Neural cell (in vitro differentiated cells): ENCODE data around the gene BSN. TPM values are rescaled to one million over a fixed set of nuclear protein-coding genes. Genes with fewer than 3 reads are reported as not detected.

Experiments used
- H2AFZ ChIP-seq: fragments of 200-600, 300-800 bp; sonication (generic), shearing (Covaris generic); 2 replicates; pipeline ENCODE4 v1.6.0; 2014; ENCODE audit warnings: low read depth, mild to moderate bottlenecking, antibody characterized with exemption, low read length, moderate library complexity
- H3F3A ChIP-seq: fragments of 200-600 bp; shearing (Covaris generic); 2 replicates; pipeline ENCODE4 v1.6.1; 2016; ENCODE audit warnings: mild to moderate bottlenecking, moderate library complexity, mixed read lengths, antibody characterized with exemption, low read length; ENCODE audit not compliant: insufficient read depth, poor library complexity, severe bottlenecking
- H3K27ac ChIP-seq: fragments of 200-600, 300-800 bp; sonication (generic), shearing (Covaris generic); 2 replicates; pipeline ENCODE4 v1.5.1; 2014; ENCODE audit warnings: mild to moderate bottlenecking, low read length, moderate library complexity
- H3K27me3 ChIP-seq: fragments of 300-800, 200-600 bp; sonication (generic), shearing (Covaris generic); 2 replicates; pipeline ENCODE4 v1.6.0; 2014; ENCODE audit warnings: mild to moderate bottlenecking, low read depth, low read length, moderate library complexity; ENCODE audit not compliant: insufficient read depth
- H3K36me3 ChIP-seq: fragments of 300-800, 200-600 bp; sonication (generic), shearing (Covaris generic); 2 replicates; pipeline ENCODE4 v1.5.1; 2014; ENCODE audit warnings: mild to moderate bottlenecking, antibody characterized with exemption, low read length, moderate library complexity; ENCODE audit not compliant: insufficient read depth
- H3K4me2 ChIP-seq: fragments of 300-800, 200-600 bp; sonication (generic), shearing (Covaris generic); 2 replicates; pipeline ENCODE4 v1.6.0; 2014; ENCODE audit warnings: mild to moderate bottlenecking, low read length
- H3K4me3 ChIP-seq: fragments of 300-800, 200-600 bp; sonication (generic), shearing (Covaris generic); 2 replicates; pipeline ENCODE4 v1.5.1; 2014; ENCODE audit warnings: mild to moderate bottlenecking, low read length, moderate library complexity
- H3K79me2 ChIP-seq: fragments of 200-600 bp; shearing (Covaris generic); replicated peaks from 2 replicates; pipeline ENCODE4 v1.6.0; 2014; ENCODE audit warnings: mild to moderate bottlenecking, low read length, moderate library complexity; ENCODE audit not compliant: insufficient read depth
- H3K9ac ChIP-seq: fragments of 300-800, 200-600 bp; sonication (generic), shearing (Covaris generic); 2 replicates; pipeline ENCODE4 v1.6.1; 2016; ENCODE audit warnings: mild to moderate bottlenecking, low read length, mixed read lengths
- H3K9me2 ChIP-seq: fragments of 200-600 bp; shearing (Covaris generic); 2 replicates; pipeline ENCODE4 v1.6.1; 2016; ENCODE audit warnings: mild to moderate bottlenecking, low read length, mixed read lengths; ENCODE audit not compliant: insufficient read depth
- H3K9me3 ChIP-seq: fragments of 200-600, 300-800 bp; sonication (generic), shearing (Covaris generic); 2 replicates; pipeline ENCODE4 v1.6.1; 2016; ENCODE audit warnings: mild to moderate bottlenecking, mixed run types, low read length, moderate library complexity, mixed read lengths
- H4K20me1 ChIP-seq: fragments of 200-600 bp; shearing (Covaris generic); 2 replicates; pipeline ENCODE4 v1.6.1; 2016; ENCODE audit warnings: mild to moderate bottlenecking, mixed run types; ENCODE audit not compliant: insufficient read depth
- CTCF ChIP-seq: fragments of 450-650 bp; IDR thresholded peaks from 2 replicates; pipeline ENCODE4 v1.5.1; 2014; ENCODE audit warnings: antibody characterized with exemption, mild to moderate bottlenecking, moderate library complexity; ENCODE audit not compliant: poor library complexity, severe bottlenecking
- EP300 ChIP-seq: fragments of 450-650 bp; conservative IDR thresholded peaks from 2 replicates; pipeline ENCODE4 v1.6.1; 2014; ENCODE audit warnings: antibody characterized with exemption, mild to moderate bottlenecking, moderate library complexity; ENCODE audit not compliant: poor library complexity, severe bottlenecking
- EZH2 ChIP-seq: fragments of 200-600, 300-800 bp; shearing (Covaris generic), sonication (generic); IDR thresholded peaks from 2 replicates; pipeline ENCODE4 v1.6.1; 2014; ENCODE audit warnings: antibody characterized with exemption, low read length, borderline replicate concordance, mild to moderate bottlenecking; ENCODE audit not compliant: insufficient read depth, poor library complexity, severe bottlenecking
- MXI1 ChIP-seq: fragments of 450-650 bp; conservative IDR thresholded peaks from 2 replicates; pipeline ENCODE4 v1.6.1; 2014; ENCODE audit warnings: antibody characterized with exemption, mild to moderate bottlenecking; ENCODE audit not compliant: poor library complexity, severe bottlenecking
- POLR2AphosphoS5 ChIP-seq: IDR thresholded peaks from 2 replicates; pipeline ENCODE4 v1.6.1; 2012
- RAD21 ChIP-seq: fragments of 450-650 bp; conservative IDR thresholded peaks from 2 replicates; pipeline ENCODE4 v1.6.1; 2014; ENCODE audit warnings: antibody characterized with exemption, mild to moderate bottlenecking, moderate library complexity
- REST ChIP-seq: IDR thresholded peaks from 2 replicates; pipeline ENCODE4 v1.6.1; 2012; ENCODE audit warnings: borderline replicate concordance
- SMC3 ChIP-seq: fragments of 450-650 bp; conservative IDR thresholded peaks from 2 replicates; pipeline ENCODE4 v1.6.1; 2014; ENCODE audit warnings: antibody characterized with exemption, mild to moderate bottlenecking, moderate library complexity; ENCODE audit not compliant: poor library complexity
- TAF1 ChIP-seq: IDR thresholded peaks from 2 replicates; pipeline ENCODE4 v1.6.1; 2012; ENCODE audit warnings: low read depth
- polyA plus RNA-seq: library from polyadenylated mRNA; depleted of rRNA; stranded (reverse); fragments of >200 nt; gene quantifications from 2 replicates; pipeline ENCODE4 v1.2.3, GENCODE V29; 2014

Gene BSN
- polyA plus RNA-seq, 1 donor from 2014 or later = 2.0 TPM

- no peaks in the 10 kb centered on the region for H3K9me3 ChIP-seq
- no peak overlapping the region for H3K4me3 ChIP-seq
- H4K20me1 ChIP-seq = no peaks in the 10 kb centered on the region
- no peaks in the 10 kb centered on the region for H3K36me3 ChIP-seq
- TF ChIP-seq SMC3 = no peak
- TF ChIP-seq EP300 = no peak
- TF ChIP-seq POLR2AphosphoS5 = no peak
- no peak for TF ChIP-seq EZH2
- no peak for TF ChIP-seq CTCF
- TF ChIP-seq REST = no peak
- no peak for TF ChIP-seq TAF1
- no peak for TF ChIP-seq MXI1
- no peak for TF ChIP-seq RAD21
- no peak overlapping the region for H3K9ac ChIP-seq
- no peak overlapping the region for H3K27ac ChIP-seq
- no peaks in the 10 kb centered on the region for H3K9me2 ChIP-seq
- H3F3A ChIP-seq = no peaks in the 10 kb centered on the region
- H3K79me2 ChIP-seq = no peaks in the 10 kb centered on the region
- H3K27me3 ChIP-seq = no peaks in the 10 kb centered on the region
- H2AFZ ChIP-seq = no peak overlapping the region
- no peak overlapping the region for H3K4me2 ChIP-seq
Observed at GRCh38 chr3:49619649-49620048, 65.4 kb downstream of the BSN start.

GRCh38 chr3:49620728-49621127 lies 66.5 kb downstream of the BSN start:
- no peak for TF ChIP-seq REST
- TF ChIP-seq RAD21 = no peak
- no peak for TF ChIP-seq EP300
- no peak for TF ChIP-seq CTCF
- no peak for TF ChIP-seq SMC3
- no peak for TF ChIP-seq MXI1
- TF ChIP-seq POLR2AphosphoS5 = no peak
- no peak for TF ChIP-seq EZH2
- no peak for TF ChIP-seq TAF1
- Histone ChIP-seq H3K27ac (no peak overlapping the region), H3K4me3 (no peak overlapping the region), H3K9me2 (no peaks in the 10 kb centered on the region), H3F3A (no peaks in the 10 kb centered on the region), H4K20me1 (no peaks in the 10 kb centered on the region), H2AFZ (no peak overlapping the region), H3K9me3 (no peaks in the 10 kb centered on the region), H3K27me3 (no peaks in the 10 kb centered on the region), H3K4me2 (no peak overlapping the region), H3K79me2 (no peaks in the 10 kb centered on the region), H3K36me3 (no peaks in the 10 kb centered on the region), H3K9ac (no peak overlapping the region)
